ENCODE results near the gene CALCOCO1.

DNA sequence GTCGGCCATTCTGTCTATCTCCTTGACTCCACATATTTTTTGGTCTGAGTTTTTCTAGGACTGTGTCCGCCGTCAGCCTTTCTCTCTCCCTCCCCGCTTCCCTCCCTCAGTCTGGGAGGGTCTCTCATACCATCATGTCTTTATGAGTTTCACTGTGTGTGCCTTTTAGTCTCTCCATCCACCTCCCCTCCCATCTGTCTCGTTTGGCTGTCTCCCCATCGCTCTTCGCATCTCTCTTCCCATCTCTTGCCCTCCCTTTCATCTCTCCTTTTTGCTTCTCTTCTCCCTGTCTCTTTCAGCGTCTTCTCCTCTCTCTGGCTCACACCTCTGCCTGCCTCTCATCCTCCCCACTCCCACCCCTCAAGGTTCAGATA, 31.5 kb upstream of the CALCOCO1 start:
- no peak for TF ChIP-seq EZH2phosphoT487 (IDR thresholded peaks at IDR 0.05; ENCODE audit: borderline replicate concordance, low read length)
- TF ChIP-seq, protein P1, sequence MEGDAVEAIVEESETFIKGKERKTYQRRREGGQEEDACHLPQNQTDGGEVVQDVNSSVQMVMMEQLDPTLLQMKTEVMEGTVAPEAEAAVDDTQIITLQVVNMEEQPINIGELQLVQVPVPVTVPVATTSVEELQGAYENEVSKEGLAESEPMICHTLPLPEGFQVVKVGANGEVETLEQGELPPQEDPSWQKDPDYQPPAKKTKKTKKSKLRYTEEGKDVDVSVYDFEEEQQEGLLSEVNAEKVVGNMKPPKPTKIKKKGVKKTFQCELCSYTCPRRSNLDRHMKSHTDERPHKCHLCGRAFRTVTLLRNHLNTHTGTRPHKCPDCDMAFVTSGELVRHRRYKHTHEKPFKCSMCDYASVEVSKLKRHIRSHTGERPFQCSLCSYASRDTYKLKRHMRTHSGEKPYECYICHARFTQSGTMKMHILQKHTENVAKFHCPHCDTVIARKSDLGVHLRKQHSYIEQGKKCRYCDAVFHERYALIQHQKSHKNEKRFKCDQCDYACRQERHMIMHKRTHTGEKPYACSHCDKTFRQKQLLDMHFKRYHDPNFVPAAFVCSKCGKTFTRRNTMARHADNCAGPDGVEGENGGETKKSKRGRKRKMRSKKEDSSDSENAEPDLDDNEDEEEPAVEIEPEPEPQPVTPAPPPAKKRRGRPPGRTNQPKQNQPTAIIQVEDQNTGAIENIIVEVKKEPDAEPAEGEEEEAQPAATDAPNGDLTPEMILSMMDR (IDR thresholded peaks at IDR 0.05; ENCODE audit: low read depth, low read length, poor library complexity, severe bottlenecking) = no peak
